Right lobe of liver (tissue), 4 donors: ENCODE data around the gene CHST15.

Source experiments
- CTCF ChIP-seq, 4 donors: fragments of 200-600 bp in 3 of 4; fragments of 450-650 bp in 1 of 4; IDR thresholded peaks; one replicate each; pipeline versions ENCODE4 v1.5.1 to v1.8.0; 2016 to 2022; ENCODE audit warnings: antibody characterized with exemption in 4 of 4, mild to moderate bottlenecking in 2 of 4
- POLR2A ChIP-seq: fragments of 450-650 bp; IDR thresholded peaks from one replicate; pipeline ENCODE4 v1.6.1; 2017; ENCODE audit warnings: antibody characterized with exemption, mild to moderate bottlenecking
- donor health status: DM: no; HTN: no; CAD: no.
- donor health status: DM: no; HTN: no; CAD: no.
- donor health status: DM: no; HTN: yes; CAD: no.

GRCh38 chr10:124064676-124065075 is 28.7 kb downstream of the CHST15 start:
- TF ChIP-seq CTCF (IDR thresholded peaks at IDR 0.05) = no peak
- TF ChIP-seq POLR2A = no peak
